A549 treated with dexamethasone at 1 μM for 4 hours (cell line): ENCODE data around the gene JAK2. TPM values are rescaled to one million over a fixed set of nuclear protein-coding genes. Genes with fewer than 3 reads are reported as not detected.

Experiments used
- total RNA-seq: library from RNA; stranded (reverse); fragments of 200-300 nt; extraction: Qiagen RNA extraction; gene quantifications from 5 replicates; pipeline ENCODE4 v1.2.3, GENCODE V29; 2022

The JAK2 gene
- 3.1 to 5.3 TPM (median 5.1 TPM) in 5 replicates for total RNA-seq

DNA sequence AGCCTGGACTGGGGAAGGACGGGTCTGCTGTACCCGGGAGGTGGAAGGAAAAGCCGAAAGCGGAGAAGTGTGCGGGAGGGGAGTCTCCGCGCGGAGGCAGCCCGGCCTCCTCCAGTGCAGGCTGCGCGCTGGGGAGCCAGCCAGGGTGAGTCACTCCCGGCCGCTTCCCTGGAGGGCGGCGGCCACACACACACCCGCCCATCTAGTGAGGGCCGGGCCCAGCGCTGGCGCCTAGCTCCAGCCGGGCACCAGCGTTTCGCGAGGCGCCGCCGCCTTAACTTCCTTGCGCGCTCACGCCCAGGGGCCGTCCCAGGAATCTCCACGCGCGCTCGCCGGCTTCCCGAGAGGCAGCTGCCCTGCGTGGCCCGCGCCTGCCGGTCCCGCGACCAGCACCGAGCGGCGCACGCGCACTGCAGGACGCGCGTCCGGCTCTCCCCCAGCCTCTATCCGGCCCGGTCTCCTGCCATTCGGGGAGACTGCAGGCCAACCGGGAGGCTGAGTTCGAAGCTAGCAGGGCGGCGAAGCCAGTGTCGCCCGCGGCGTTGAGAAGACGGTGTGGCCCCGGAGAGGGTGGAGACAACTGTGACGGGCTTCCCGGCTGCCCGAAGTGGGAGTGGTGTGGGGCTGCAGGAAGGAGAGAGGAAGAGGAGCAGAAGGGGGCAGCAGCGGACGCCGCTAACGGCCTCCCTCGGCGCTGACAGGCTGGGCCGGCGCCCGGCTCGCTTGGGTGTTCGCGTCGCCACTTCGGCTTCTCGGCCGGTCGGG lies at the start of gene JAK2:
Gene JAK2 (plus strand): TSS at position 652 of the 765 bp plus-strand sequence. CDS start 36,716 bp downstream, outside the sequence.

Other genes with a start within 250 kb of the JAK2 start
- gene AK3, start 244.1 kb upstream of the JAK2 start, total RNA-seq = 48.4 to 56.7 TPM (median 55.0 TPM) in 5 replicates
- gene RCL1, start 192.3 kb upstream of the JAK2 start, total RNA-seq = 46.4 to 60.9 TPM (median 56.7 TPM) in 5 replicates
- not detected in 5 replicates for gene INSL6, start 200.4 kb downstream of the JAK2 start, total RNA-seq
- gene INSL4, start 246.1 kb downstream of the JAK2 start, total RNA-seq = 14.0 to 17.1 TPM (median 15.9 TPM) in 5 replicates